HepG2 (cell line): ENCODE measurements around the gene VAPB. TPM values are rescaled to one million over a fixed set of nuclear protein-coding genes. Genes with fewer than 3 reads are reported as not detected.

Experiments
- ATAC-seq: fragments of 200-7000 bp; cut with Tn5 transposase; 3 replicates; pipeline ENCODE4 v1.9.1; 2020; ENCODE audit warnings: mild to moderate bottlenecking, moderate library complexity
- BruUV-seq: library from RNA; stranded (reverse); fragments of 400-500 nt; replicated peaks from 2 replicates; lab custom pipeline; 2021; lab: Mats Ljungman, UMichigan
- CTCF ChIA-PET: fragments of 300-600 bp; formaldehyde crosslinking; extraction: SDS; loops from one replicate; lab custom pipeline; 2021; ENCODE audit warnings: low total read pairs, inconsistent platforms, low intra/inter-chr PET ratio; lab: Yijun Ruan, JAX
- POLR2A ChIA-PET: fragments of 350-600 bp; sonication (Branson Sonifier 250); formaldehyde crosslinking; loops from one replicate; lab custom pipeline; 2020; ENCODE audit warnings: antibody characterized with exemption, inconsistent platforms; lab: Yijun Ruan, JAX
- DNase-seq: peaks from one replicate; pipeline ENCODE4 v3.0.0-alpha.2; 2015; ENCODE audit warnings: low spot score
- FAIRE-seq: peaks from 3 replicates; lab custom pipeline; 2011; peaks lifted over from hg19 to GRCh38; lab: Jason Lieb, UNC
- H2AFZ ChIP-seq: one replicate; pipeline ENCODE4 v1.6.1; 2011; ENCODE audit warnings: low read length, inconsistent platforms
- H3K27ac ChIP-seq: fragments of 300-600 bp; 3 replicates; pipeline ENCODE4 v1.8.0; 2011; ENCODE audit warnings: mixed run types, mild to moderate bottlenecking, mixed read lengths, low read length, inconsistent platforms; ENCODE audit not compliant: insufficient read depth; ENCODE audit errors: extremely low read length
- H3K27me3 ChIP-seq, 2 experiments: fragments of 200-600 bp in 1 of 2; 2 replicates in 1 of 2; 3 replicates in 1 of 2; pipeline versions ENCODE4 v1.6.0 to v1.8.0; 2011; ENCODE audit warnings: low read length in 2 of 2, mild to moderate bottlenecking in 2 of 2, moderate library complexity in 2 of 2, inconsistent platforms in 1 of 2; ENCODE audit not compliant: insufficient read depth in 2 of 2, control insufficient read depth in 1 of 2
- H3K36me3 ChIP-seq, 2 experiments: fragments of 200-600 bp in 1 of 2; replicated peaks in 1 of 2; 2 replicates in 1 of 2; 3 replicates in 1 of 2; pipeline versions ENCODE4 v1.5.1 to v1.8.0; 2011; ENCODE audit warnings: low read length in 2 of 2, inconsistent platforms in 1 of 2; ENCODE audit not compliant: insufficient read depth in 2 of 2, control insufficient read depth in 1 of 2
- H3K4me1 ChIP-seq: 2 replicates; pipeline ENCODE4 v1.5.1; 2012; ENCODE audit warnings: low read length, inconsistent platforms; ENCODE audit not compliant: insufficient read depth
- H3K4me2 ChIP-seq: 2 replicates; pipeline ENCODE4 v1.6.0; 2011; ENCODE audit warnings: low read depth, low read length, inconsistent platforms
- H3K4me3 ChIP-seq, 3 experiments: fragments of 200-600 bp in 1 of 3; sonication (generic), shearing (Covaris generic) in 1 of 3; replicated peaks in 1 of 3; 2 replicates each; pipeline ENCODE4 v1.5.1; 2011 to 2016; ENCODE audit warnings: low read length in 3 of 3, inconsistent platforms in 2 of 3, low read depth in 2 of 3, mild to moderate bottlenecking in 2 of 3, control low read depth in 1 of 3, mixed read lengths in 1 of 3; ENCODE audit not compliant: insufficient read depth in 1 of 3
- H3K79me2 ChIP-seq: one replicate; pipeline ENCODE4 v1.6.1; 2011; ENCODE audit warnings: low read length, inconsistent platforms; ENCODE audit not compliant: insufficient read depth
- H3K9ac ChIP-seq: 2 replicates; pipeline ENCODE4 v1.6.0; 2011; ENCODE audit warnings: mild to moderate bottlenecking, low read depth, low read length, inconsistent platforms; ENCODE audit not compliant: insufficient read depth
- H3K9me3 ChIP-seq: 2 replicates; pipeline ENCODE4 v1.5.1; 2012; ENCODE audit warnings: mild to moderate bottlenecking, low read length
- H4K20me1 ChIP-seq: 2 replicates; pipeline ENCODE4 v1.6.0; 2011; ENCODE audit warnings: inconsistent platforms, mild to moderate bottlenecking, low read length, moderate library complexity; ENCODE audit not compliant: insufficient read depth
- FIP1L1 ChIP-seq: fragments of 200-400 bp; formaldehyde crosslinking; IDR thresholded peaks from 2 replicates; pipeline ENCODE4 v1.6.1; 2018; ENCODE audit warnings: low read depth, mild to moderate bottlenecking, low read length, moderate library complexity, borderline replicate concordance; ENCODE audit not compliant: insufficient read depth
- MAZ ChIP-seq, 2 experiments: sonication (generic) in 1 of 2; formaldehyde crosslinking in 1 of 2; IDR thresholded peaks; 2 replicates each; pipeline versions ENCODE4 v1.5.0 to v1.6.1; 2012 to 2020; ENCODE audit warnings: low read depth in 2 of 2, mild to moderate bottlenecking in 2 of 2, borderline replicate concordance in 1 of 2, improper control_type of control experiment in 1 of 2, low read length in 1 of 2, missing genetic modification reagents in 1 of 2, moderate library complexity in 1 of 2
- SAFB2 ChIP-seq: sonication (generic); formaldehyde crosslinking; IDR thresholded peaks from 2 replicates; pipeline ENCODE4 v1.5.1; 2020; ENCODE audit warnings: missing genetic modification reagents, low read depth, mild to moderate bottlenecking, borderline replicate concordance
- SETDB1 ChIP-seq: sonication (generic); formaldehyde crosslinking; IDR thresholded peaks from 2 replicates; pipeline ENCODE4 v1.5.1; 2020; ENCODE audit warnings: missing genetic modification reagents, mild to moderate bottlenecking, borderline replicate concordance
- TGIF2 ChIP-seq: IDR thresholded peaks from 2 replicates; pipeline ENCODE4 v1.6.1; 2016; ENCODE audit warnings: control low read depth, missing compliant biosample characterization
- ZBTB38 ChIP-seq: sonication (generic); formaldehyde crosslinking; IDR thresholded peaks from 2 replicates; pipeline ENCODE4 v1.5.1; 2020; ENCODE audit warnings: mild to moderate bottlenecking, missing genetic modification reagents
- ZNF709 ChIP-seq: sonication (generic); formaldehyde crosslinking; IDR thresholded peaks from 2 replicates; pipeline ENCODE4 v1.5.0; 2020; ENCODE audit warnings: mild to moderate bottlenecking, missing genetic modification reagents
- WGBS: methylation state at CpG from one replicate; pipeline ENCODE4 v1.1.6; 2017; ENCODE audit warnings: low lambda C conversion rate; 5-methylcytosine and 5-hydroxymethylcytosine counted together
- in situ Hi-C: cut with HindIII; loops from 2 replicates; pipeline ENCODE4 v1.10.0; 2017; ENCODE audit warnings: low pct_unique_long_range_greater_than_20kb; ENCODE audit not compliant: extremely low pct_ligation_motif_present
- intact Hi-C: fragments of 100-400 bp; cut with micrococcal nuclease; formaldehyde crosslinking; loops from one replicate; pipeline ENCODE4 v1.10.0; 2022; ENCODE audit not compliant: unreplicated experiment
- polyA plus RNA-seq, 8 experiments: library from polyadenylated mRNA; depleted of rRNA in 3 of 8; stranded (reverse) in 7 of 8; unstranded in 1 of 8; fragments of >200 nt; fragmentation: Illumina TruSeq in 4 of 8; extraction: Trizol in 4 of 8; gene quantifications; 2 replicates each; pipeline versions ENCODE4 v1.2.1 to v1.2.3, GENCODE V29; 2011 to 2016; ENCODE audit warnings: low read depth in 4 of 8, missing spikeins in 1 of 8, mixed read lengths in 1 of 8; ENCODE audit not compliant: insufficient read depth in 1 of 8
- total RNA-seq, 5 experiments: library from RNA; depleted of rRNA; stranded (reverse); fragments of >200 nt; fragmentation: Illumina TruSeq; extraction: Trizol; gene quantifications; 2 replicates each; pipeline ENCODE4 v1.2.3, GENCODE V29; 2016; ENCODE audit warnings: low read depth in 1 of 5
- TF ChIP-seq, protein P1 (sequence below): sonication (generic); formaldehyde crosslinking; IDR thresholded peaks from 2 replicates; pipeline ENCODE4 v1.5.1; 2020; ENCODE audit warnings: missing genetic modification reagents, mild to moderate bottlenecking, borderline replicate concordance
- TF ChIP-seq, protein P2 (sequence below): sonication (generic); formaldehyde crosslinking; IDR thresholded peaks from 2 replicates; pipeline ENCODE4 v1.4.0; 2020; ENCODE audit warnings: missing genetic modification reagents, borderline replicate concordance
- TF ChIP-seq, protein P3 (sequence below): sonication (generic); formaldehyde crosslinking; conservative IDR thresholded peaks from 2 replicates; pipeline ENCODE4 v1.4.0; 2020; ENCODE audit warnings: mild to moderate bottlenecking, missing genetic modification reagents, moderate library complexity

The VAPB gene
- total and polyA plus RNA-seq, 2 of the 13 experiments (the other 11 are each of a cell fraction or from before 2014, with no cell fraction given): 18.6 to 48.5 TPM

DNA sequence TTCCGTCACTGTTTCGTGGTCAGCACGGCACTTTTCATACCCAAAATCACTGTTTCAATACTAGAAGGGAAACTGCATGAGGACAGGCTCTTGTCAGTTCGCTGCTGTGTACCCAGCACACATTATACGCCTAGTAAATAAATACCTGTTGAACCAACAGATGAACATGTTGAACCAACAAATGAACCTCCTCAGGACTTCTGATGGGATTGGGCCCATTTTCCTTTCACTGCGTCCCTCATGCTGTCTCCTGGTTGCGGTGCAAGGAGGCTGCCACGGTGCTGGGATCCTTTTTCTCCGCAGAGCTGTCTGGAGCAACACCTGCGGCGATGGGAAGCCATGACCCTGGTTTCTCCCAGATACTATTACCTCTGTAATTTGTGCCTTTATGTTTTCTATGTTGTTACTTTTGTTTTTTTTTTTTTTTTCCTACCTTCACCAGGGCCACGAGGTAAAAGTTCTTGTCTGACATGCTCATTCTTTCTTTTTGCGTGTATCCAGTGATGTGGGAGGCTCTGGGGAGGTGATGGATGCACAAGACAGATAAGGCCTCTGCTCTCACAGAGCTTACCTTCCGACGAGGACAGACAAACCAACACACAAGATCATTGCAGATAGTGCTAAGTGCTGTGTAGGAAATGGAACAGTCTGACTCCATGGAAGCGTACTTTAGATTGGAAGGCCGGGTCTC, 1.1 kb downstream of the VAPB start:
- CTCF ChIA-PET: no interaction called here
- intact Hi-C loops (loop anchor here (1.0 to 5.0 kb wide), 4 partner anchors 18 to 143 kb away; partner anchors contain the start of gene RAB22A), in situ Hi-C loops (no loop called here)
- DNase-seq (no peak), ATAC-seq (no peak), FAIRE-seq (no peak)
- H3K4me2 ChIP-seq: peak overlapping the region; percentile 98
- 69% methylated on average over 17 of the region's 17 CpGs for WGBS
- POLR2A ChIA-PET: interaction anchor here (0.6 to 1.5 kb wide), 9 partner anchors 16 to 263 kb away, joined by 3 to 11 read pairs (median 7); partner anchors contain the start of gene STX16
- H4K20me1 ChIP-seq: peaks cover 15% of the 10 kb centered on the region
- peaks cover 4 to 16% of the 10 kb centered on the region in 2 experiments; a peak in 4 of 5 replicates for H3K36me3 ChIP-seq
- no peaks in the 10 kb centered on the region for H3K27me3 ChIP-seq
- H3K9ac ChIP-seq: peak overlapping the region; percentile 95
- BruUV-seq: no TSS peak
- H3K4me1 ChIP-seq: peaks cover 55% of the 10 kb centered on the region
- peak overlapping the region; percentile 85 for H3K27ac ChIP-seq
- H3K9me3 ChIP-seq: no peaks in the 10 kb centered on the region
- peak overlapping the region; percentile 77 to 95 (median 88) for H3K4me3 ChIP-seq
- peaks cover 57% of the 10 kb centered on the region for H3K79me2 ChIP-seq
- H2AFZ ChIP-seq: no peak overlapping the region
- TF ChIP-seq, protein P1, sequence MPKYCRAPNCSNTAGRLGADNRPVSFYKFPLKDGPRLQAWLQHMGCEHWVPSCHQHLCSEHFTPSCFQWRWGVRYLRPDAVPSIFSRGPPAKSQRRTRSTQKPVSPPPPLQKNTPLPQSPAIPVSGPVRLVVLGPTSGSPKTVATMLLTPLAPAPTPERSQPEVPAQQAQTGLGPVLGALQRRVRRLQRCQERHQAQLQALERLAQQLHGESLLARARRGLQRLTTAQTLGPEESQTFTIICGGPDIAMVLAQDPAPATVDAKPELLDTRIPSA: no peak
- no peak for TF ChIP-seq TGIF2 (CRISPR knock-in tag)
- no peak for TF ChIP-seq SETDB1 (CRISPR knock-in tag)
- 0 out of 2 replicates have a peak, but pooled peaks have one; percentile 15 for TF ChIP-seq SAFB2 (CRISPR knock-in tag)
- TF ChIP-seq, protein P2, sequence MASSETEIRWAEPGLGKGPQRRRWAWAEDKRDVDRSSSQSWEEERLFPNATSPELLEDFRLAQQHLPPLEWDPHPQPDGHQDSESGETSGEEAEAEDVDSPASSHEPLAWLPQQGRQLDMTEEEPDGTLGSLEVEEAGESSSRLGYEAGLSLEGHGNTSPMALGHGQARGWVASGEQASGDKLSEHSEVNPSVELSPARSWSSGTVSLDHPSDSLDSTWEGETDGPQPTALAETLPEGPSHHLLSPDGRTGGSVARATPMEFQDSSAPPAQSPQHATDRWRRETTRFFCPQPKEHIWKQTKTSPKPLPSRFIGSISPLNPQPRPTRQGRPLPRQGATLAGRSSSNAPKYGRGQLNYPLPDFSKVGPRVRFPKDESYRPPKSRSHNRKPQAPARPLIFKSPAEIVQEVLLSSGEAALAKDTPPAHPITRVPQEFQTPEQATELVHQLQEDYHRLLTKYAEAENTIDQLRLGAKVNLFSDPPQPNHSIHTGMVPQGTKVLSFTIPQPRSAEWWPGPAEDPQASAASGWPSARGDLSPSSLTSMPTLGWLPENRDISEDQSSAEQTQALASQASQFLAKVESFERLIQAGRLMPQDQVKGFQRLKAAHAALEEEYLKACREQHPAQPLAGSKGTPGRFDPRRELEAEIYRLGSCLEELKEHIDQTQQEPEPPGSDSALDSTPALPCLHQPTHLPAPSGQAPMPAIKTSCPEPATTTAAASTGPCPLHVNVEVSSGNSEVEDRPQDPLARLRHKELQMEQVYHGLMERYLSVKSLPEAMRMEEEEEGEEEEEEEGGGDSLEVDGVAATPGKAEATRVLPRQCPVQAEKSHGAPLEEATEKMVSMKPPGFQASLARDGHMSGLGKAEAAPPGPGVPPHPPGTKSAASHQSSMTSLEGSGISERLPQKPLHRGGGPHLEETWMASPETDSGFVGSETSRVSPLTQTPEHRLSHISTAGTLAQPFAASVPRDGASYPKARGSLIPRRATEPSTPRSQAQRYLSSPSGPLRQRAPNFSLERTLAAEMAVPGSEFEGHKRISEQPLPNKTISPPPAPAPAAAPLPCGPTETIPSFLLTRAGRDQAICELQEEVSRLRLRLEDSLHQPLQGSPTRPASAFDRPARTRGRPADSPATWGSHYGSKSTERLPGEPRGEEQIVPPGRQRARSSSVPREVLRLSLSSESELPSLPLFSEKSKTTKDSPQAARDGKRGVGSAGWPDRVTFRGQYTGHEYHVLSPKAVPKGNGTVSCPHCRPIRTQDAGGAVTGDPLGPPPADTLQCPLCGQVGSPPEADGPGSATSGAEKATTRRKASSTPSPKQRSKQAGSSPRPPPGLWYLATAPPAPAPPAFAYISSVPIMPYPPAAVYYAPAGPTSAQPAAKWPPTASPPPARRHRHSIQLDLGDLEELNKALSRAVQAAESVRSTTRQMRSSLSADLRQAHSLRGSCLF (CRISPR knock-in tag): no peak
- TF ChIP-seq ZBTB38 (CRISPR knock-in tag): peak; percentile 94
- no peak for TF ChIP-seq MAZ (IDR thresholded peaks at IDR 0.05; ENCODE audit: borderline replicate concordance, low read depth, low read length)
- TF ChIP-seq MAZ (CRISPR knock-in tag; IDR thresholded peaks at IDR 0.05; ENCODE audit: low read depth): no peak
- TF ChIP-seq, protein P3, sequence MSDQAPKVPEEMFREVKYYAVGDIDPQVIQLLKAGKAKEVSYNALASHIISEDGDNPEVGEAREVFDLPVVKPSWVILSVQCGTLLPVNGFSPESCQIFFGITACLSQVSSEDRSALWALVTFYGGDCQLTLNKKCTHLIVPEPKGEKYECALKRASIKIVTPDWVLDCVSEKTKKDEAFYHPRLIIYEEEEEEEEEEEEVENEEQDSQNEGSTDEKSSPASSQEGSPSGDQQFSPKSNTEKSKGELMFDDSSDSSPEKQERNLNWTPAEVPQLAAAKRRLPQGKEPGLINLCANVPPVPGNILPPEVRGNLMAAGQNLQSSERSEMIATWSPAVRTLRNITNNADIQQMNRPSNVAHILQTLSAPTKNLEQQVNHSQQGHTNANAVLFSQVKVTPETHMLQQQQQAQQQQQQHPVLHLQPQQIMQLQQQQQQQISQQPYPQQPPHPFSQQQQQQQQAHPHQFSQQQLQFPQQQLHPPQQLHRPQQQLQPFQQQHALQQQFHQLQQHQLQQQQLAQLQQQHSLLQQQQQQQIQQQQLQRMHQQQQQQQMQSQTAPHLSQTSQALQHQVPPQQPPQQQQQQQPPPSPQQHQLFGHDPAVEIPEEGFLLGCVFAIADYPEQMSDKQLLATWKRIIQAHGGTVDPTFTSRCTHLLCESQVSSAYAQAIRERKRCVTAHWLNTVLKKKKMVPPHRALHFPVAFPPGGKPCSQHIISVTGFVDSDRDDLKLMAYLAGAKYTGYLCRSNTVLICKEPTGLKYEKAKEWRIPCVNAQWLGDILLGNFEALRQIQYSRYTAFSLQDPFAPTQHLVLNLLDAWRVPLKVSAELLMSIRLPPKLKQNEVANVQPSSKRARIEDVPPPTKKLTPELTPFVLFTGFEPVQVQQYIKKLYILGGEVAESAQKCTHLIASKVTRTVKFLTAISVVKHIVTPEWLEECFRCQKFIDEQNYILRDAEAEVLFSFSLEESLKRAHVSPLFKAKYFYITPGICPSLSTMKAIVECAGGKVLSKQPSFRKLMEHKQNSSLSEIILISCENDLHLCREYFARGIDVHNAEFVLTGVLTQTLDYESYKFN: 0 out of 2 replicates have a peak, but pooled peaks have one; percentile 7
- no peak for TF ChIP-seq ZNF709 (CRISPR knock-in tag)
- no peak for TF ChIP-seq FIP1L1
